Stimulated activated CD8-positive, alpha-beta memory T cell treated with anti-CD3 and anti-CD28 coated beads, Interleukin-15, amount 100 ng/mL, for 24 hours (primary cell): ENCODE results near the gene MBP.

Experiments
- DNase-seq: peaks from one replicate; pipeline ENCODE4 v3.0.0-alpha.2; 2020; ENCODE audit warnings: low read depth

The MBP gene

DNA sequence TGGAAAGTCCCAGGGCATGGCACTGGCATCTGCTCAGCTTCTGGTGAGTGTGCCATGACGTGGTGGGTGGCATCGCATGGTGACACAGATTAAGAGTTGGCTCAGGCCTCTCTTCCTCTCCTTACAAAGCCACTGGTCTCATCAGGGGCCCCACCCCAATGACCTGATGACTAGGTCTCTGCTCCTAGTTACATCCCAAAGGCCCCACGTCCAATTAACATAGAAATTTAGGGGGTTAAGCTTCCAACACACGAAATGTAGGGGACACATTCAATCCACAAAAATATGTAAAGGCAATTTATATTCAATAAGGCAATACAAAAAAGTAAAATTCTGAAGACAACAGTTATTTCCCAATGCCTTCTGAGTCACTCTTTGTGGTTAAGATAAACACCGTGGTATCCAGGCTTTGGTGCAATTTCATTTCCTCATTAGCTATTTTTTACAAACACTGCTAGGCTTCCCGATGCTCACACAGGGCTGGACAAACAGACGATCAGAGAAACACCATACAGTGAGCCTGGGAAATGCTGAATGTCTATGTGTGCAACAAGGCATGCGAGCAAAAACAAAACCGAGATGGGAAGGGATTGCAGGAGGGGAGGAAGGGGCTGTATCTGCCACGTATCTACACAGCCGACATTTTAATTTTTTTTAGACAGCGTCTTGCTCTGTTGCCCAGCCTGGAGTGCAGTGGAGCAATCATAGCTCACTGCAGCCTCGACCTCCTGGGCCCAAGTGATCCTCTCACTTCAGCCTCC, 67.2 kb downstream of the MBP start:
- DNase-seq = no peak

DNA sequence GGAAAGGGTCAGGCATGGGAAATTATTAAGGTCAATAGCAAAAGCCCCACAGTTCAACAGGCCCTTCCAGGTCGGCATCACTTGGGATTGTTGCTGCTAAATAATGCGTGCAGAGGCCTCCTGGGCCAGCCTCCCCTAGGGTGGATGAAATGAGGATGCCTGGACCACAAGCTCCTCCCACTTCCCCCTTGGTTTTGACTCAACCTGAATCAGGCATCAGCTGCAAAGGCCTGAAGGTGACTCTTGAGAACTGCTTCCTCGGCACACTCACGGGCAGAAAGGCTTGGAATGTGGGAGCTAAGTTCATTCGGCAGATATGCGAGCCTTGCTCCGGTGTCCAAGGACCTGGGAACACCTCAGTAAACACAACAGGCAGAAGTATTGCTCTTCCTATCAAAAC, 69.3 kb downstream of the MBP start:
- DNase-seq = no peak

DNA sequence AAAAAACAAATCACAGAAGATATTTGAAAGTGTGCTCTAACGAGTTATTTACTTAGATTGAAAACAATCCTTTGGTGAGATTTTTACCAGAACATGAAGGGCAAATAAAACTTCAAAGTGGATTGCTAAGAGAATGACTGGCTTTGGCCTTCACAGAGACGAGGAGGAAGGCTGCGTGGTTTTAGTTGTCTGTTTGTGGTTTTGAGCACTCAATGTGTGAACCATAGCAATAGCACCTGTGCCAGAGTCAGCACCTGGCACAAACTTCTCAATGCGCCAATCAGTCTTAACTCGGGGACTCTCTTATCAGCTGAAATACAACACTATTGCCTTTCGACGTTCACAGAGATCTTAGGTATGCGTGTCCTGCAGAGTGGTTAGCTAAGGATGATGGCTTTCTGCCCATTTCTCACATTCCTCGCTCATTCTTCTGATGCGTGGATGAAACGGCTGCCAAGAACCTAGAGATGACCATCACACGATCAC, 70.0 kb downstream of the MBP start:
- no peak for DNase-seq

DNA sequence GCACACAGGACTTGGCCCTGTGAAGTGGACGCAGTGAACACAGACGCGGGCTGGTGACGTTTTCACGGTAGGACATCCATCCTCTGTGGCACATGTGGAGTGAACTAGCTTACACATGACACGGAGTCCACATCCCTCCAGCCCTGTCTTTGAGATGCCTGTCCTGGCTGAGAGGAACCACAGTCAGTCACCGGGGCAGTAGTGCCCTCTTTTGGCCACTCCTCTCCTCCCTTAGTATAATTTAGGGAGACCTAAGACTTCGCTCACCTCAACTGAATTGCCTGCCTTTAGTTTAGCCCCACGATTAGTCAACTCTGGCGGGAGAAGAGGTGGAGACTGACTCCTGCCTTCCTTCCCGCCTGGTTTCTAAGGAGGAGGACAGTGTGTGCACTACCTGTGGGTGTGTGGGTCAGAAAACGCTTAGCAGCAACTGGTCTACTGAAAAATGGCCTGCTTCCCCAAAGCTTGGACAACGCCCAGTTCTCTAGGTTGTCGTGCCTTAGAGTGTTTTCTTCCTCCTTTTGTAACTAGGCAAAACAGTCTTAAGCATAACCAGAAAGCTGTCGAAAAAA, 70.6 kb downstream of the MBP start:
- no peak for DNase-seq

DNA sequence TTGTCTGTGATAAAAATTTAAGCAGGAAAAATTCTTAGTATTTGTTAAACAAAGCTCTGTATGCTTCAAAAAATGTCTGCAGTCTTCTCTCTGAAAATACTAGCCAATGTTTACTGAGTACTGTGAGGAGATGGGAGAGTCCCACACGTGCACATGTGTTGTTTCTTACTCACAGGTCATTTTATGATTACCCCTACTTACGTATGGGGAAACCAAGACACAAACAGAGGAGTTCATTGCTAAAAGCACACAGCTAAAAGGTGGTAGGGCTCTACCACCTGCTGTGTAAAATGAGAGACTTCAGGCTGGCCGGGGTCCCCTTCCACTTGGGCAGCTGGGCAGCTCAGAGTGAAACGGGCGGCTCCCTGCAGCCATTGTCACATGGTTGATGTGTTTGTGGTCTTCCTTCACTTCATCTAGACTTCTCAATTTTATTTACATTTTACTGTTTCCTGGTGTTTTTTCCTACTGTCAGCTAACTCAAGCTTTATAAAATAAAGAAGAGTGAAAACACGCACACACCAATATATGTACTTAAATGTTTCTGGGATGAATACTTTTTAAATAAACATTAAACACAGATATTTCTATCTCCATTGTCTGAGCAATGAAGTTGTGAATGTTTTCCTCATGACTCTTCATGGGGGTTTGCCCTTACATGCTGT, 71.2 kb downstream of the MBP start:
- no peak for DNase-seq

DNA sequence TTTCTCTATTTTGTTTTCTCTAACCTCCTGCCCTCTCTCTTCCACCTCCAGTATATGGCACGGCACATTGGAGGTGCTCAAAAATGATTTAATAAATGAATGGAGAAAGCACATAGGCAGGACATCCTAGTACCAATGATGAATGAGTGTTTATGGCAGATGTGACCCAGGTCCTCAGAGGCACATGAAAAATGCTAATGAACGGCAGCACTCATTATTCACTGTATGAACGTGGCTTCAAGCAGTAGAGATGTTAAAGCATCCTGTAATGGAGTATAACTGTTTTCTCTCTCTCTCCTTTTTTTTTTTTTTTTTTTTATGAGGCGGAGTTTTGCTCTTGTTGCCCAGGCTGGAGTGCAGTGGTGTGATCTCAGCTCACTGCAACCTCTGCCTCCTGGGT, 72.4 kb downstream of the MBP start:
- DNase-seq = no peak

DNA sequence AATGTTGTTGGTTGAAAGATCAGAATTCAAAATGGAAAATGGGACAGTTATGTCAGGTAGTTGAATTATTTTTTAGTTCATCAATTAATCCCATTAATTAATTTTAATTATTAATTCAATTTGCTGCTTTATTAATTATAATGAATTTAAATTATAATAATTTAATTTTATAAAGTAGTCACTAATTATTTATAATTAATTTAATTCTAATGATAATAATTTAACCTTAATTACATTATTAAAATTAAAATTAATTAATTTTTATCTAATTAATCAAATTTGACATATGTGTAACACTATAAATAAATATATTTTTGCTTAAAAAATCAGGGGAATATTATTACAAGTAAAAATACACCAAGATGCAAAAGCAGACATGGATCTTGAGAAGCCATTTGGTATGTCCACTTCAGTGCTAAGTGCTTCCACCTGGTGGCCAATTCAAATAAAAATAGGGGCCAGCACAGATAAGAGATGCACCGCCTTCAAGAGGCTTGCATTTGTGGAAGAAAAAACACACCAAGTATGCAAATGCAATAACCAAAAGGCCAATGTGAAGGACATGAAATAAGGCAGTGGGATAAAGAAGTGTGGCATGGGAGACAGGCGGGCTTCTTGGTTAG, 73.2 kb downstream of the MBP start:
- DNase-seq = no peak

DNA sequence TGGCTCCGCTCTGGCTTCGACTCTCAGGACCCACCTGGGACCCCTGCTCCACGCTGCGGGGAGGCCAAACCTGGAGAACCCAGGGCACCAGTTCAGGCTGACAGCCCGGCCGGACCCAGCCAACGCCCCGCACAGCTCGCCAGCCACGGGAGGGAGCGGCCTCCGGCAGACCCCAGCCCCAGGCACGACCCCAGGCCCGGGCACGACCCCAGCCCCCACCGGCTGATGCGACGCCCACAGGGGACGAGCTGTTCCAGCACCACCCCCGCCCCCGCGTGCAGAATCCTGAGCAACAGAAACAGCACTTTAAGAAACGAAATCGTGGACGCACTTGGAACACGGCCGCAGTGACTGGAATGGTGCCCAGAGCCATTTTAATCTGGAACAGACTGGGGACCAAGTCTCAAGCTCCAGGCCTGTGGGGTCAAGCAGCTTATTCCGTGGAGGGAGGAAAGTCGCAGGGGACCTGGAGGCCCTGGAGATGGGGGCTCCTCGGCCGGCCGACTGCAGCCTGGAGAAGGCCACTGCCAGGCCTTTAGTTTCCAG, 74.2 kb downstream of the MBP start:
- no peak for DNase-seq

DNA sequence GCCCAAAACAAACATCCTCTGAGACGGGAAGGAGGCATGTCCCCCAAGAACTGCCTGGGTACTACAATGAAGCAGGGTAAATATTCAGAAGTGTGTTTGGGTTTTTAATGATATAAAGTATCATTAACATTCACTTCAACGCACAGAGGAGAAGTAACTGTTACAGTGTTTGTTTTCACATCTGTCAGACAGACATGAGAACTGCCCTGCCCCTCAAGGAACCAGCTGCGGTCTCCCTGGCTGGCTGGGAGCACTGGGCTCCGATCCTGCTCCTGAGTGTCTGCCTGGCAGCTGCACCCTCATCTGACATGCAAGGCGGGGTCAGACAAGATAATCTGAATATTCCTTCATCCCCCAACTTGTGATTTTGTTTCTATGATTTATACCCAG, 75.6 kb downstream of the MBP start:
- no peak for DNase-seq

DNA sequence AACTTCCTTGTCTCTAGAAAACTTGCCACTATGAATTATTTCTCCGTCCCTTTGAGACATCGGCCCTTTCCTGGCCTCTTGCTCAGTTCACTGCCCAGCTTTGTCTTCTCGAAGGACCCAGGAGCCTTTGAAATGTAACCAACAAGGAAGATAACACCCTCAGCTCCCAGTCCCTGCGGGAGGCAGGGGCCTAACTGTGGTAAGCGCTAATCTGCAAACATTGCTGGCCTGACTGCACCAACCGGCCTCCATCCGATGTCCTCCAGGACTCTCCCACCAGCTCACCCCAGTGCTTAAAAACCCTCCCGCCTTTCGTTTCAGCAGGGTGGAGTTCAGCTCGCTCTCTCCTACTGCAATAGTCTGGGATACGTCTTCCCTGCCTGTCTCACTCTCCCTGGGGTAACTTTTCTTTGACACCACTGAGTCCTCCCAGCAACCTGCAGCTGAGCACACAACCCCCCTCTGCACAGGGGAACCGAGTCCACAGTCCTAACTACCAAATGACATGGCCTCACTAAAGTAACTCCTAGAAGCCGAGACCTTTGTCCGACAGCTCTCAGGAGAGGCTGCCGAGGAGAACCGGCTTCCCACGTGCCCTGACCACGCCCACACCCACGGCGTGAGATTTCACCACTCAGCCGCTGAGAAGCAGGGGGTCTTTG, 76.1 kb downstream of the MBP start:
- no peak for DNase-seq

DNA sequence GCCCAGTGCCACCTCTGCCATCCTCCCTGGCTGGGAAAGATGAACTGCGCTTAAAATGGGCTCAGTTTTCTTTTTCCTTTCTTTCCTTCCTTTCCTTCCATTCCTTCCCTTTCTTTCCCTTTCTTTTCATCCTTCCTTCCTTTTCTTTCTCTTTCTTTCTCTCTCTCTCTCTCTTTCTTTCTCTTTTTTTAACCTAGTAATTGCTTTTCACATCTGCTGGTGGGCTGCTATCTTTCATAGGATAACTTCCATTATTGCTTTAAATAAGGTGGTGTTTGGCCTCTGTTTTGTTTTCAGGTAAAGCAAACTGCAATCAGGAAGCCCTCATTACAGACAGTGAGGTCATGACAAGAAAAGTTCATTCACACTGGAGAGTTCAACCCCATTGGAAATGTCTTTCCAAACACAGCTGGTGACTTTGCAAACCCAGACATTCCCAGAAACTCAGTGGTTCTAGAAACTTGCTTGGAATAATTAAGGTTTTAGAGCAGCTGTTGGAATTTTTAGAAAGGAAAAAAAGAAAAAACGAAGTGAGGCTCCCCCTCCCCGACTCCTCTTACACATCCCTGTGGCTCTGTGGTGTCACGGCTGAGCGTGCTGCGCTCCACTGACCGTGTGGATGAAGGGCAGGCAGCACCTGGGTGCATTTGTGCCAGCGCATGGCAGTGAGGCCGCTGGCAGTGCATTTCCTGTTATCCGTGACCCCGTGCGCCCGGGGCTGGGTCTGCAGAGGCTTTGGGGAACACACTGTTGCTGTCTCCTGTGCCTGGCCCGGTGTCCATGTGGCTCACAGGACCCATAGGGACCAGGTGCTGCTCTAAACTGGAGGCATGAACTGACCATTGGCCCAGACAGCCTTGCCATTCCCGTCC, 76.9 kb downstream of the MBP start:
- DNase-seq = no peak

DNA sequence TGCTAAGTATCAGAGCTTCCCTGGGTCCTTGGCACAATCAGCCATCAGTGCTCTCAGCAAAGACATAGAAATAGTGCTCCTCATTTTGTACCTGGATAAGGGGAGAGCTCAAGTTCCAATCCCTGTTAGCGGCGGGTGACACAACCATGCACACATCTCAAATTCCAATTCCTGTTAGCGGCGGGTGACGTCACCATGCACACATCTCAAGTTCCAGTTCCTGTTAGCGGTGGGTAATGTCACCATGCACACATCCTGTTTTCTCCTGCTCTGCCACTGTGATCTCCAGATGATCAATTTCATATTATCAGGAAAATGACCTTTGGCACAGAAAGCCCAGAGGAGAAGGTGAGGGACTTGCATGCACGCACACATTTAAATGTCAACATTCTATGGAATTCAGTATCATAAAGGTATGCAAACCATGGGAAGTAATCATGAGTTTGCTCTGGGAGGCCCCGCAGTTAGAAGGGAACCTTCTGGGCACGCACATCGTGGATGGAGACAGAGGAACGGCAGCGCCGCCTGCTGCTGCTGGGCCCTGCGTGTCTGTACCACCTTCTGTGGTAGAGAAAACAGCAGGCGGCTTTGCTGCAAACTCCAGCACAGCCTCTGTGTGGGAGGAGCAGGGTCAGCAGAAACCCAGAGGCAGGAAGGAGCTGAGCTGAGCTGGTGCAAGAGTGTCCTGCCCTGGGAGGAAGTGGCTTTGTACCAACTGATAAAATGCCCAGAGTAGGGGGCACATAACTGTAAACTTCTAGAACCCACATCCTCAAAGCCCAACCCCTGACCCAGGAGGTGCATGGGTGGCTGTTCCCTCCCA, 77.8 kb downstream of the MBP start:
- peak; percentile 47 for DNase-seq

DNA sequence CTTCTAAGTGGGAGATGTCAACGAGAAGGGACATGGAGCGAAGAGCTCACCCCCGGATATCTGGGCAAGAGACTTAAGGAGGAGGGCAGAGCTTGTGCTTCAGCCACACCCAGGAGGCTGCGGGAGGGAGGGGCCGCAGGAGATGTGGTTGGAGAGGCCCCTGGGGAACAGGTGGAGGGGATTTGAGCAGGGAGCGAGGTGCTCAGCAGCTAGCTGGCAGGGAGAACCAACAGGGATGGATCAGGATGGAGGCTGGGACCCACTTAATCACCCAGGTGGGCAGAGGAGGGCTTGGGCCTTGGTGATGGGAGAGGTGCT, 78.3 kb downstream of the MBP start:
- DNase-seq = no peak

DNA sequence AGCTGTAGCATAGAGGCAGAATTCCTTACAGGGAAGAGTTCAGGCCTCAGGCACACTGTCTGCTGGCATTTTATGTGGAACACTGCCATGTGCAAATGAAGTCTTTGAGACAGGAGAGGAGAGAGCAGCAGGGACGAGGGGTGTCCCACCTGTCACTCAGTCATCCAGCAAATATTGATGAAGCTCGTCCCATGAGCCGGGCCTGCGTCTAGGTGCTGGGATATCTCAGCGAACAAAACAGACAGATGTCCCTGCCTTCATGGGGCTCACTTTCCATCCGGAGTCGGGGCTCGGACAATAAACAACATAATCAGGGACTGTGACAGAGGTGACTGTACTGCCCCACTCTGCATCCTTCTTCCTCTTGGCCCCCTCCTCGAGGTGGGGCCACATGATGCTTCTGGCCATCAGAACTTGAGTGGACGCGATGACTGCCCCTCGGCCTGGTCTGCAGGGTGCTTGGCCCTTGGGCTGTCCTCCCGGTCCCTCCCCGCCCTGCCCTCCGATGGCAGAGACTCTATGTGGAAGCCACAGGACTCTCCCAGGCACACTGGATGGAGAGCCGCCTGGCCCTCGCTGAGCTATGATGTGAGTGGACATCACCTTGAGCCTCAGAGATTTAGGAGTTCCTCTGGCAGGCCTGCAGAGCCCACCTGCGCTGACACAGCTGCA, 78.8 kb downstream of the MBP start:
- no peak for DNase-seq

DNA sequence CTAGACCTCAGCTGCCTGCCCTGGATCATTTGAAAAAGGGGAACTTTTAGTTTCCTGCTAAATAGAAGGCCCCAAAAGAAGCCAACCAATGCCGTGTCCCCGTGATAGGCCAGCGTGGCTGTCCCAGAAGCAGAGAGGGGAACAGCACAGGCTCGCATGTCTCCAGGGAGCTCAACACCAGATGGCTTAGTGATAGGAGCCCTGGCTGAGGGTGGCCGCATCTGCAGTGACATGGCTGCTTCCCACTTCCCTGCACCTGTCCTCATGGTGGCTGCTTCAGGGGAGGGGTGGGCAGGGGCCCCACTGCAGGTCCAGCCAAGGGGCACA, 79.6 kb downstream of the MBP start:
- DNase-seq = no peak

DNA sequence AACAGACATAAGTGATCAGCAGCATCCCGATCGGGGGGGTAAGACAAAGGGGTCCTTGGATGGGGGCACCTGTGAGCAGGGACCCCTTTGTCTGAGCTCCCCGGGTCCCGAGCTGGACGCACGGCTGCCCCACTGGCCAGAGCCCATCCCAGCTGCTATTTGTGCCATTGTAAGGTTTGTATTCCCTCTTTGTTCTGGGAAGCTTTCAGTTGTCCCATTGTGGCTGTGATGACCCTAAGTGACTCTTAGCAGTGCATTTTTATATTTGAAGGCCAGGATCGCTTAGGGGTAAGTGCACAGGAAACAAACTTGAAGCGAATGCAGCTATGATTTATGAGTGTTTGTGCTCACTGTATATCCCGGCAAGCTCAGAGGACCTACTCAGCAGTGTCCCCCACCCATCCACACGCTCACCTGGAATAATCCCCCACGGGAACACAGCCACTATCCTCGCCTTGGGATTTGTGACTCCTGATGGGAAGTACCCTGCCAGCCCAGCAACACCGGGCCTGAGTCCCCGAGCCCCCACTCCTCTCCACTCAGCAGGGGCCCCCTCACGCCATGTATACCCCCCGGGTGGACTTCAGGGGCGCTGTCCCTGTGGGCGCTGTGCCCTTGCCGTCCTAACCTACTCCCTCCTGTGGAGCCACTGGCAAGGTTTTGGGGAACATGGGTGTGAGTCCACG, 80.1 kb downstream of the MBP start:
- no peak for DNase-seq

DNA sequence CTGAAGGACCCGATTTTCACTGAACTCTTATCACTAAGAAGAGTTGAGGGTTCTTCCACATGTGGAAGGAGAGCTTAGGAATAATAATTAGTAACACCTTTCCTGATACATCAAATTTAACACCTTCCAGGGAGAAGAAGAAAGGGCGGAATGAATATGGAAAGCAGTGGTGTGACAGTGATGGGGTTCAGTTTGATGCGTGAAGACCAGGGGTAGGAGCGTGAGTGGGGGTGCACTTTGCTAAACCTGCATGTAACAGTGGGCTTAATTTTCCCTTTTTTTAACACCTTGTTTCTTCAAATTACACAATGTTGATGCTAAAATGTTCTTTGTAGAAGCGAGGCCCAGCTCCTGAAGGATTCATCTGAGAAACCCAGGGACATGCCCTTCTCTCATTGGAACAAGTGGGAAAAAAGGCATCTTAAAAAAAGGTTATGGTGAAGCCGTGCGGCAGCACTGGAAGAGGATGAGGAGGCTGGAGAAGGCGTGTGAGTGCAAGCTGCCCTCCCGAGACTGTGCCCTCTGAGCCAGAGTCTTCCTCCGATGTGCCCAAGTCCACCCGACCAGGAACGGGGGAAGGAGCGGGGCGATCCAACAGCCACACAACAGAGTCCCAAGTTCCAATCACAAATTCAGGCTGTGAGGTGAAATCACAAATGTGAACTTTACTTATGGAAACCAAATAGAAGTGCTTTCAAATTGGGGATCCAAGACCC, 80.8 kb downstream of the MBP start:
- DNase-seq = no peak

DNA sequence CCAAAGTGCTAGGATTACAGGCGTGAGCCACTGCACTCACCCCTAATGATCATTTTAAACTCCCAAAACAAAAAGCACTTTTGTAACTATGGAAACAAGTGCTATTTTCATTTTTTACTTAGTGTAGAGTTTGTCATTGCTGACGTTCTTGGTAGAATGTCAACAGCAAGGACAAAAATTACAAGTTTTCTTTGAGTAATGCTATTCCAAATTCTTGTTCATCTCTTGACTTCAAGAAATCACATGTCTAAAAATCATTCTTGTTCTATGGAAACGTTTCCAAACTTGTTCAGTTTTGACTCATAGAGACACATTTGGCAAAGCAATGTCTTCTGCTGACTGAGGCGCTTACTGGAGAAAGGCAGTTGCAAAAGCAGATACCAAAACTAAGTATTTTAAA, 82.6 kb downstream of the MBP start:
- no peak for DNase-seq
